T-cell (primary cell): ENCODE data around the gene MYZAP. TPM values are rescaled to one million over a fixed set of nuclear protein-coding genes. Genes with fewer than 3 reads are reported as not detected.

Experiments used
- ATAC-seq, 4 experiments: fragments of 200-7000 bp in 3 of 4; fragments of 150-1000 bp in 1 of 4; cut with Tn5 transposase; replicated peaks in 1 of 4; 1 replicate in 3 of 4; 2 replicates in 1 of 4; pipeline ENCODE4 v1.10.0; 2021; ENCODE audit warnings: moderate library complexity in 3 of 4, mild to moderate bottlenecking in 2 of 4, moderate number of reproducible peaks in 1 of 4
- CTCF ChIA-PET, 2 donors: fragments of 300-600 bp; sonication (Branson Sonifier 250); formaldehyde crosslinking; loops; one replicate each; lab custom pipeline; 2022; ENCODE audit warnings: antibody characterized with exemption in 2 of 2; lab: Charles Lee
- POLR2A ChIA-PET, 2 donors: fragments of 300-600 bp; sonication (Branson Sonifier 250); formaldehyde crosslinking; loops; one replicate each; lab custom pipeline; 2022; ENCODE audit warnings: antibody characterized with exemption in 2 of 2; lab: Charles Lee
- DNase-seq, 35 experiments: peaks; one replicate each; pipeline versions ENCODE4 v3.0.0 to v3.0.0-alpha.2; 2013 to 2023
- H3K27ac ChIP-seq: one replicate; pipeline ENCODE4 v1.5.1; 2013; ENCODE audit warnings: low read length
- H3K27me3 ChIP-seq, 2 experiments: replicated peaks in 1 of 2; 1 replicate in 1 of 2; 2 replicates in 1 of 2; pipeline versions ENCODE4 v1.6.1 to v1.7.0; 2013; ENCODE audit warnings: low read length in 1 of 2, mixed read lengths in 1 of 2; ENCODE audit not compliant: control insufficient read depth in 2 of 2, insufficient read depth in 2 of 2; ENCODE audit errors: extremely low read depth in 1 of 2
- H3K36me3 ChIP-seq, 2 donors: 1 replicate in 1 of 2; 2 replicates in 1 of 2; pipeline versions ENCODE4 v1.6.1 to v1.7.0; 2013; ENCODE audit warnings: low read length in 1 of 2; ENCODE audit not compliant: control insufficient read depth in 2 of 2, insufficient read depth in 1 of 2; ENCODE audit errors: extremely low read depth in 1 of 2
- H3K4me1 ChIP-seq, 2 experiments: 1 replicate in 1 of 2; 2 replicates in 1 of 2; pipeline versions ENCODE4 v1.6.1 to v1.7.0; 2013; ENCODE audit warnings: low read length in 2 of 2, mixed read lengths in 1 of 2; ENCODE audit not compliant: insufficient read depth in 2 of 2, control insufficient read depth in 1 of 2; ENCODE audit errors: extremely low read depth in 1 of 2
- H3K4me3 ChIP-seq, 2 donors: 1 replicate in 1 of 2; 2 replicates in 1 of 2; pipeline versions ENCODE4 v1.5.1 to v1.7.0; 2013; ENCODE audit warnings: mild to moderate bottlenecking in 2 of 2, low read length in 1 of 2, moderate library complexity in 1 of 2; ENCODE audit not compliant: control insufficient read depth in 1 of 2; ENCODE audit errors: extremely low read depth in 1 of 2
- H3K9me3 ChIP-seq: 2 replicates; pipeline ENCODE4 v1.7.0; 2013
- H3K27ac Mint-ChIP-seq, 2 donors: one replicate each; pipeline ENCODE4 v1.8.0; 2020 to 2021; ENCODE audit warnings: mild to moderate bottlenecking in 2 of 2, mixed read lengths in 2 of 2
- H3K27me3 Mint-ChIP-seq, 2 donors: one replicate each; pipeline ENCODE4 v1.8.0; 2021 to 2022; ENCODE audit warnings: mixed read lengths in 2 of 2
- H3K36me3 Mint-ChIP-seq: one replicate; pipeline ENCODE4 v1.8.0; 2021; ENCODE audit warnings: mixed read lengths
- H3K4me1 Mint-ChIP-seq, 3 donors: one replicate each; pipeline ENCODE4 v1.8.0; 2020 to 2022; ENCODE audit warnings: mixed read lengths in 3 of 3, mild to moderate bottlenecking in 1 of 3
- H3K4me3 Mint-ChIP-seq, 3 donors: one replicate each; pipeline ENCODE4 v1.8.0; 2020 to 2022; ENCODE audit warnings: mild to moderate bottlenecking in 3 of 3, mixed read lengths in 3 of 3, moderate library complexity in 3 of 3
- H3K9me3 Mint-ChIP-seq, 3 donors: one replicate each; pipeline ENCODE4 v1.8.0; 2020 to 2022; ENCODE audit warnings: mixed read lengths in 3 of 3
- WGBS: methylation state at CpG from one replicate; pipeline ENCODE4 v1.1.5; 2013; ENCODE audit warnings: missing lambda C conversion rate; ENCODE audit not compliant: insufficient coverage; 5-methylcytosine and 5-hydroxymethylcytosine counted together
- total RNA-seq, 35 experiments: library from RNA in 6 of 35; stranded (reverse) in 6 of 35; fragments of 120-200 nt in 1 of 35; gene quantifications; one replicate each; pipeline versions ENCODE4 v1.2.1 to v1.2.4 and lab custom pipeline; 2013 to 2026

The MYZAP gene
- total RNA-seq, 5 donors from 2014 or later (not counting 1 experiment from before 2014, with no cell fraction given): 0.58 to 1.9 (median 0.82) TPM

DNA sequence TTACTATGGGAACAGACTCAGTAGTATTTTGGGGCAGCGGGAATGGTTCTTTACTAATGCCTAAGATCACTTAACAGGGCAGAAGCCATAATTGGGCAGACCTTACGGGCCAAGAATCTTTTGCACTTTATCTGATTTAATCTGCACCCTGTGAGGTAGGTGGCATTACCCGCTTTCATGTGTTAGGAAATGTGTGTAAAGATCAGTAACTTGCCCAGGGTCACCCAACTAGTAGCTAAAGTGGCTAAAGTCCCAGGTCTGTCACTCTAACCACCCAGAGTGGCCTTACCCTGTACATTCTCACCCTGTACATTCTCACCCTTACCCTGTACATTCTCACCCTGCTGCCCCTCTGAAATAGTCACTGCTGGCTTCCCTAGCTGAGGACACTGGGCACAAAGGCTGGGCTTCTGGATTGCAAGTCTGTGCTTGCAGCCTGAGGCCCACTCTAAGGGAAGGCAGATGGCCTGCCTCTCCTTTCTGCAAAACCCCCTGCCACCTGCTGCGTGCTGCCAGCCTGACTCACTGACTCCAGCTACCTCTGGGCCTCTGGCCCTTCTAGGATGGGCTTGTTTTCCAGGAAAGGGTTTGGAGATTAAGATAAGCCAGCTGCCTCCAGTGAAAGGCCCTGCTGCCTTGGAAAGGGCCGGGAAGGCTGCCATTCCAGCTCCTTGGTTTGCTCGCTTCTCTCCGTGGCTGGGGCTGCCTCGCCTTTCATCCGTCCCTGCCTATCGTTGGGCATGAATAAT is 37.5 kb upstream of the MYZAP start:
- Mint-ChIP-seq H3K4me3 (no peak overlapping the region), H3K4me1 (no peaks in the 10 kb centered on the region), H3K27ac (no peak overlapping the region), H3K9me3 (no peaks in the 10 kb centered on the region), H3K36me3 (no peaks in the 10 kb centered on the region), H3K27me3 (no peaks in the 10 kb centered on the region)
- ATAC-seq: no peak
- Histone ChIP-seq H3K4me1 (no peaks in the 10 kb centered on the region), H3K27me3 (peaks cover 0 to 13% of the 10 kb centered on the region in 2 experiments), H3K27ac (no peak overlapping the region), H3K4me3 (no peak overlapping the region), H3K9me3 (no peaks in the 10 kb centered on the region), H3K36me3 (no peaks in the 10 kb centered on the region)
- ChIA-PET POLR2A (no interaction called here), CTCF (no interaction called here)
- DNase-seq: no peak
- WGBS: 91% methylated on average over 7 of the region's 10 CpGs

DNA sequence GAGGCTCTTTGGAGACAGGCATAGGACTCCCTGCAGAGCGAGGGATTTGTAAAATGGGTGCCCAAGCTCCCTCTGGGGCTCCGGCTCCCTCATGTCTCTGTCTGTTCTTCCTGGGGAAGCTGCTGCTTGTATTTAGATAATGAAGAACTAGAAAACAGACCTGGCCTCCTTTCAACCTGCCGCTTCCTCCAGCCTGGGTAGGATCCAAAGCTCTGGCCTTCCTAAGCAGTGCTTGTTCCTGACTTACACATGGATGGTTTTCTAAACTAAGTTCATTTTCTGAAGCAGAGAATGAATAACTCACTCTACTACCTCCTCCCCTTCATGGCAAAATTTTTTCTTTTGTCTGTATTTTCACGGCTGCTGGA is 36.9 kb upstream of the MYZAP start:
- ATAC-seq: no peak
- Mint-ChIP-seq H3K27me3 (no peaks in the 10 kb centered on the region), H3K4me3 (no peak overlapping the region), H3K36me3 (no peaks in the 10 kb centered on the region), H3K9me3 (no peaks in the 10 kb centered on the region), H3K4me1 (no peaks in the 10 kb centered on the region), H3K27ac (no peak overlapping the region)
- no peaks in the 10 kb centered on the region for H3K4me1 ChIP-seq
- H3K9me3 ChIP-seq: no peaks in the 10 kb centered on the region
- peaks cover 0 to 15% of the 10 kb centered on the region in 2 experiments for H3K27me3 ChIP-seq
- H3K4me3 ChIP-seq: no peak overlapping the region
- POLR2A ChIA-PET: no interaction called here
- WGBS: 86% methylated on average over 2 of the region's 4 CpGs
- no peaks in the 10 kb centered on the region for H3K36me3 ChIP-seq
- H3K27ac ChIP-seq: no peak overlapping the region
- no peak for DNase-seq
- CTCF ChIA-PET: no interaction called here

DNA sequence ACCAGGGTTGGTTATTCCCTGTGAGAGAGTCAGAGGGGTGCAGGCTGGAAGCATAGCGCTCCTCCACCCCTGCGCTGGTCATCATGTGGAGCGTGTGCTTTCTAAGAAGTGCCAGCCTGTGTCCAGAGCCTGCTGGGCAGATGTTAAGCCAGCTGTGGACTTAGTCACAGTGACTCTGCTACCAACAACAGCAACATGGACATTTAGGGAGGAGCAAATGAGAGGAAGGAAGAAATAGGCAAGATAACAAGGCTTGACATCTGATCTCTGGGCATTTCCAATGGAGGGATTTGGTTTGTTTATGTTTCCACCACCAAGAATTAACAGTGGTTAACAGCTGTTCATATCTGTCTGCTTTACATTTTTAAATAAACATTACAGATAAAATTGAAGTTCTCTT is 36.4 kb upstream of the MYZAP start:
- H3K4me3 ChIP-seq: no peak overlapping the region
- no peak overlapping the region for H3K27ac ChIP-seq
- no peaks in the 10 kb centered on the region for H3K9me3 ChIP-seq
- ChIA-PET CTCF (no interaction called here), POLR2A (no interaction called here)
- no peak for ATAC-seq
- H3K27me3 ChIP-seq: peaks cover 0 to 17% of the 10 kb centered on the region in 2 experiments
- no peaks in the 10 kb centered on the region for H3K36me3 ChIP-seq
- H3K4me1 ChIP-seq: no peaks in the 10 kb centered on the region
- Mint-ChIP-seq H3K4me1 (peaks cover 0 to 2% (median 0%) of the 10 kb centered on the region in 3 donors), H3K27ac (no peak overlapping the region), H3K4me3 (no peak overlapping the region), H3K27me3 (no peaks in the 10 kb centered on the region), H3K9me3 (no peaks in the 10 kb centered on the region), H3K36me3 (no peaks in the 10 kb centered on the region)
- 95% methylated on average over 3 of the region's 3 CpGs for whole genome bisulfite sequencing
- DNase-seq: no peak

DNA sequence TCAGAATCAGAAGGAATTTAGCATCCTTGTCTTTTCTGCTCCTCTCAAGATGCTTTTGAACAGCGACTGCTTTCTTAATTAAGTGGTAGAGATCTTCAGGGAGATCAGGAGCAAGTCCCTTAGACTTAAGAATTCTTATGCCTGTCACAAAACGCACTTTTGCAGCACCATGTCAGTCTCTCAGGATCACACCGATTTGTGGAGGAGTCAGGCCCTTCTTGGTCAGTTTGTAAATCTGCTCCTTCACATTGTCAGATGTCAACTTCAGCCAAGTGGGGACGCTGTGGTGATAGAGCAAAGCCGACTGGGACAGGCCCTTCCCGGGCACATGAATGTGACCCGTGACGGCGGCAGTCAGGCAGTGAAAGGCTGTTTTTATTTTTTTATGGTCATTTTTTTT is 35.7 kb upstream of the MYZAP start:
- peaks cover 0 to 17% of the 10 kb centered on the region in 2 experiments for H3K27me3 ChIP-seq
- CTCF ChIA-PET: no interaction called here

DNA sequence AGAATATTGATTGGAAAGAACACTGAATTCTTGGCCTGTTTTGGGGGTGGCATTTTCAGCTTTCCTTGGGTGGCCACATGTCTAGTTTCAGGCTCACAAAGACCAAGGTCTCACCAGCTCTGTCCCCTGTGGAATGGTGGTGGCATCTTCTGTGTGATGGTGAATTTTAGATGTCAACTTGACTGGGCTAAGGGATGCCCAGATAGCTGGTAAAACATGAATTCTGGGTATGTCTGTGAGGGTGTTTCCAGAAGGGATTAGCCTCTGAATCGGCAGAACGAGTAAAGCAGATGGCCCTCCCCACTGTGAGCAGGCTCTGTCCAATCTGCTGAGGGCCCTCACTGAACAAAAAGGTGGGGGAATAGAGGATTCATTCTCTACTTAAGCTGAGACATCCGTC is 34.4 kb upstream of the MYZAP start:
- peaks cover under 1 to 8% of the 10 kb centered on the region in 2 experiments for H3K4me1 ChIP-seq
- peaks cover 0 to 17% of the 10 kb centered on the region in 2 experiments for H3K27me3 ChIP-seq
- DNase-seq (no peak), ATAC-seq (no peak)
- ChIA-PET CTCF (interaction anchor here in 1 of 2 donors (0.7 kb wide), 1 partner anchor 290 kb away, joined by 3 read pairs; no protein-coding TSS in a partner anchor), POLR2A (no interaction called here)
- WGBS: no CpG with 5 or more reads among the region's 3 CpGs
- H3K9me3 ChIP-seq: no peaks in the 10 kb centered on the region
- H3K36me3 Mint-ChIP-seq: no peaks in the 10 kb centered on the region
- peaks cover 10 to 14% (median 14%) of the 10 kb centered on the region in 3 donors for H3K4me1 Mint-ChIP-seq
- no peaks in the 10 kb centered on the region for H3K9me3 Mint-ChIP-seq
- H3K27ac Mint-ChIP-seq: no peak overlapping the region
- H3K4me3 Mint-ChIP-seq: no peak overlapping the region
- H3K4me3 ChIP-seq: no peak overlapping the region
- H3K27ac ChIP-seq: no peak overlapping the region
- no peaks in the 10 kb centered on the region for H3K36me3 ChIP-seq
- no peaks in the 10 kb centered on the region for H3K27me3 Mint-ChIP-seq

More for the DNA sequence above, 35.7 kb upstream of the MYZAP start:
- peaks cover under 1 to 4% (median 2%) of the 10 kb centered on the region in 3 donors for H3K4me1 Mint-ChIP-seq
- H3K4me1 ChIP-seq: peaks cover 0 to 1% of the 10 kb centered on the region in 2 experiments
- H3K4me3 Mint-ChIP-seq: no peak overlapping the region
- H3K4me3 ChIP-seq: no peak overlapping the region
- no peaks in the 10 kb centered on the region for H3K9me3 ChIP-seq
- H3K36me3 Mint-ChIP-seq: no peaks in the 10 kb centered on the region
- ATAC-seq: no peak
- no peaks in the 10 kb centered on the region for H3K36me3 ChIP-seq
- no peaks in the 10 kb centered on the region for H3K27me3 Mint-ChIP-seq
- H3K9me3 Mint-ChIP-seq: no peaks in the 10 kb centered on the region
- DNase-seq: no peak
- WGBS: 94% methylated on average over 8 of the region's 9 CpGs
- POLR2A ChIA-PET: no interaction called here
- no peak overlapping the region for H3K27ac Mint-ChIP-seq
- no peak overlapping the region for H3K27ac ChIP-seq

DNA sequence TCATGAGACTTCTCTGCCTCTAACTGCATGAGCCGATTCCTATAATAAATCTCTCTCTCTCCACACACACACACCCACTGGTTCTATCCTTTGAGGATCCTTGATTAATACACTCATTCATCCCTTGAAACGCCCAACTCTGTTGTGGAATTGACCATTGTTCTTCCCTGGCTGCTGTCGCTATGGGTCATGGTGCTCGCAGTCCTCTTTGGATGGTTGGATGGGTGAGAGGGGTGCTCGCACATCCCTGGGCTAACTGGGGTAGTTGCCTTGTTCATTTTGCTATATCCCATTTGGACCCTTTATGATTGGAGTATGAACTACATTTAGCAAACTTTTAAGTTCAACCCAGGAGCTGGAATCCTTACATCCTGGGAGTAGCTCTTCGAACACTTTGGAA is 33.9 kb upstream of the MYZAP start:
- Mint-ChIP-seq H3K36me3 (no peaks in the 10 kb centered on the region), H3K4me1 (peaks cover 14 to 19% (median 19%) of the 10 kb centered on the region in 3 donors), H3K9me3 (no peaks in the 10 kb centered on the region), H3K27ac (no peak overlapping the region), H3K27me3 (no peaks in the 10 kb centered on the region), H3K4me3 (no peak overlapping the region)
- Histone ChIP-seq H3K27ac (no peak overlapping the region), H3K4me1 (peaks cover 5 to 9% of the 10 kb centered on the region in 2 experiments), H3K4me3 (no peak overlapping the region), H3K27me3 (peaks cover 0 to 17% of the 10 kb centered on the region in 2 experiments), H3K36me3 (no peaks in the 10 kb centered on the region), H3K9me3 (no peaks in the 10 kb centered on the region)
- CTCF ChIA-PET: no interaction called here
- DNase-seq: no peak
- POLR2A ChIA-PET: interaction anchor here in 1 of 2 donors (0.6 kb wide), 1 partner anchor 14 kb away, joined by 7 read pairs; no protein-coding TSS in a partner anchor
- ATAC-seq: no peak
- WGBS: 86% methylated on average over 1 of the region's 6 CpGs
